BE2C (cell line): ENCODE data around the gene MYRFL.

Experiments
- DNase-seq: peaks from one replicate; pipeline ENCODE4 v3.0.0-alpha.2; 2020
- H3K27me3 ChIP-seq: fragments of 250-450 bp; sonication (Bioruptor Pico); 2 replicates; pipeline ENCODE4 v1.5.1; 2020; ENCODE audit warnings: mild to moderate bottlenecking
- H3K36me3 ChIP-seq: fragments of 250-450 bp; sonication (Bioruptor Pico); 2 replicates; pipeline ENCODE4 v1.5.1; 2020; ENCODE audit warnings: mild to moderate bottlenecking
- H3K4me1 ChIP-seq: fragments of 250-450 bp; sonication (Bioruptor Pico); 2 replicates; pipeline ENCODE4 v1.5.1; 2020
- H3K4me3 ChIP-seq: 2 replicates; pipeline ENCODE4 v1.5.1; 2011; ENCODE audit warnings: low read depth, low read length
- H3K9me3 ChIP-seq: fragments of 250-450 bp; sonication (Bioruptor Pico); 2 replicates; pipeline ENCODE4 v1.5.1; 2020
- CTCF ChIP-seq: IDR thresholded peaks from 2 replicates; pipeline ENCODE4 v1.5.1; 2012; ENCODE audit warnings: mild to moderate bottlenecking, low read depth, low read length

Gene MYRFL

GRCh38 chr12:69932154-69932553 lies 107.1 kb downstream of the MYRFL start:
- Histone ChIP-seq H3K36me3 (no peaks in the 10 kb centered on the region), H3K9me3 (no peaks in the 10 kb centered on the region), H3K4me3 (no peak overlapping the region), H3K27me3 (no peaks in the 10 kb centered on the region; the same call in 1 of the 2 replicates), H3K4me1 (no peaks in the 10 kb centered on the region)
- DNase-seq = no peak
- TF ChIP-seq CTCF = no peak

- no peaks in the 10 kb centered on the region for H3K9me3 ChIP-seq
- no peaks in the 10 kb centered on the region; the same call in 1 of the 2 replicates for H3K27me3 ChIP-seq
- TF ChIP-seq CTCF = no peak
- no peak for DNase-seq
- no peaks in the 10 kb centered on the region for H3K36me3 ChIP-seq
- no peak overlapping the region for H3K4me3 ChIP-seq
- H3K4me1 ChIP-seq = no peaks in the 10 kb centered on the region
Observed at GRCh38 chr12:69932676-69933552, 107.9 kb downstream of the MYRFL start.

GRCh38 chr12:69934011-69934410 lies 109.0 kb downstream of the MYRFL start:
- no peaks in the 10 kb centered on the region for H3K36me3 ChIP-seq

GRCh38 chr12:69935651-69936100 lies 110.6 kb downstream of the MYRFL start:
- no peak overlapping the region for H3K4me3 ChIP-seq
- H3K36me3 ChIP-seq = no peaks in the 10 kb centered on the region
- no peak for DNase-seq
- H3K9me3 ChIP-seq = no peaks in the 10 kb centered on the region
- H3K27me3 ChIP-seq = no peaks in the 10 kb centered on the region; the same call in 1 of the 2 replicates
- H3K4me1 ChIP-seq = no peaks in the 10 kb centered on the region
- TF ChIP-seq CTCF = no peak

More at GRCh38 chr12:69934011-69934410, 109.0 kb downstream of the MYRFL start:
- Histone ChIP-seq H3K4me1 (no peaks in the 10 kb centered on the region), H3K4me3 (no peak overlapping the region), H3K27me3 (no peaks in the 10 kb centered on the region; the same call in 1 of the 2 replicates), H3K9me3 (no peaks in the 10 kb centered on the region)
- no peak for DNase-seq
- TF ChIP-seq CTCF = no peak

GRCh38 chr12:69936214-69936731 lies 111.2 kb downstream of the MYRFL start:
- no peak for TF ChIP-seq CTCF
- no peaks in the 10 kb centered on the region for H3K9me3 ChIP-seq
- H3K36me3 ChIP-seq = no peaks in the 10 kb centered on the region
- no peak for DNase-seq
- no peaks in the 10 kb centered on the region for H3K4me1 ChIP-seq
- H3K27me3 ChIP-seq = no peaks in the 10 kb centered on the region; the same call in 1 of the 2 replicates
- H3K4me3 ChIP-seq = no peak overlapping the region

GRCh38 chr12:69936766-69937165 lies 111.7 kb downstream of the MYRFL start:
- no peak for DNase-seq
- Histone ChIP-seq H3K36me3 (no peaks in the 10 kb centered on the region), H3K27me3 (no peaks in the 10 kb centered on the region; the same call in 1 of the 2 replicates), H3K4me3 (no peak overlapping the region), H3K9me3 (no peaks in the 10 kb centered on the region), H3K4me1 (no peaks in the 10 kb centered on the region)
- TF ChIP-seq CTCF = no peak
